ENCODE measurements around the gene CEP85L.

DNA sequence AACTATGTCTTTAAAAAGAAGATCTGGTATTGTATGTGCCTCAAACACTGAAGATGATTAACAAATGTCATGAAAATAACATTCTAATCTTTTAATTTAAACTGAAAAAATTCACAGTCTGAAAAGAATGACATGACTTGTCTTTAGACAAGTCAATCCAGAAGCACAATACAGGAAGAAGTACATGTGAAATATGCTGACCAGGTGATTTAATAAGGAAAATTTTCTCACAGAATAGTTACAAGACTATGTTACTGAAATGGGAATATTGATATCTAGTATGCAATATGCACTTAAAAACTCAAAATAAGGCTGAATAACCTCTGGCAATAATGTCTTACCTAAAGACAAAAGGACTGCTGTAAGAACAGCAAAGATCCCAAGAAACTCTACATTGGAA lies 13.1 kb downstream of the CEP85L start:
- TF ChIP-seq, protein P1, sequence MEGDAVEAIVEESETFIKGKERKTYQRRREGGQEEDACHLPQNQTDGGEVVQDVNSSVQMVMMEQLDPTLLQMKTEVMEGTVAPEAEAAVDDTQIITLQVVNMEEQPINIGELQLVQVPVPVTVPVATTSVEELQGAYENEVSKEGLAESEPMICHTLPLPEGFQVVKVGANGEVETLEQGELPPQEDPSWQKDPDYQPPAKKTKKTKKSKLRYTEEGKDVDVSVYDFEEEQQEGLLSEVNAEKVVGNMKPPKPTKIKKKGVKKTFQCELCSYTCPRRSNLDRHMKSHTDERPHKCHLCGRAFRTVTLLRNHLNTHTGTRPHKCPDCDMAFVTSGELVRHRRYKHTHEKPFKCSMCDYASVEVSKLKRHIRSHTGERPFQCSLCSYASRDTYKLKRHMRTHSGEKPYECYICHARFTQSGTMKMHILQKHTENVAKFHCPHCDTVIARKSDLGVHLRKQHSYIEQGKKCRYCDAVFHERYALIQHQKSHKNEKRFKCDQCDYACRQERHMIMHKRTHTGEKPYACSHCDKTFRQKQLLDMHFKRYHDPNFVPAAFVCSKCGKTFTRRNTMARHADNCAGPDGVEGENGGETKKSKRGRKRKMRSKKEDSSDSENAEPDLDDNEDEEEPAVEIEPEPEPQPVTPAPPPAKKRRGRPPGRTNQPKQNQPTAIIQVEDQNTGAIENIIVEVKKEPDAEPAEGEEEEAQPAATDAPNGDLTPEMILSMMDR (IDR thresholded peaks at IDR 0.05): no peak
- TF ChIP-seq ZFX (IDR thresholded peaks at IDR 0.05; ENCODE audit: borderline replicate concordance): no peak
